Cerebellar cortex (tissue), 1 donor: Measurements from ENCODE around the gene RGS9.
A peak's percentile ranks its signal among the peaks of the same experiment; 100 is the strongest.

ENCODE experiments used
- DNase-seq: peaks from one replicate; pipeline ENCODE4 v3.0.0-alpha.2; 2015; ENCODE audit warnings: low spot score

Gene RGS9

GRCh38 chr17:65219124-65219523 is 82.0 kb downstream of the RGS9 start:
- DNase-seq, result no peak

GRCh38 chr17:65219707-65220106 is 82.5 kb downstream of the RGS9 start:
- DNase-seq, result no peak

- DNase-seq, result no peak
Measured at GRCh38 chr17:65220732-65221131, 83.6 kb downstream of the RGS9 start.

GRCh38 chr17:65222214-65222738 is 85.1 kb downstream of the RGS9 start:
- no peak for DNase-seq

GRCh38 chr17:65225061-65225460 is 87.9 kb downstream of the RGS9 start:
- DNase-seq, result no peak

GRCh38 chr17:65226227-65226626 is 89.1 kb downstream of the RGS9 start:
- DNase-seq, result no peak

- no peak for DNase-seq
Measured at GRCh38 chr17:65227637-65228036, 90.5 kb downstream of the RGS9 start.

- DNase-seq, result no peak
Measured at GRCh38 chr17:65228287-65228686, 91.1 kb downstream of the RGS9 start.

- no peak for DNase-seq
Measured at GRCh38 chr17:65228734-65229620, 91.8 kb downstream of the RGS9 start.

- no peak for DNase-seq
Measured at GRCh38 chr17:65229621-65229995, 92.4 kb downstream of the RGS9 start.

- no peak for DNase-seq
Measured at GRCh38 chr17:65230040-65230439, 92.9 kb downstream of the RGS9 start.

GRCh38 chr17:65231086-65231485 is 93.9 kb downstream of the RGS9 start:
- peak; percentile 3 for DNase-seq

- DNase-seq, result peak; percentile 63
Measured at GRCh38 chr17:65231662-65232335, 94.6 kb downstream of the RGS9 start.

GRCh38 chr17:65235284-65235683 is 98.1 kb downstream of the RGS9 start:
- no peak for DNase-seq

GRCh38 chr17:65236321-65236720 is 99.2 kb downstream of the RGS9 start:
- no peak for DNase-seq

GRCh38 chr17:65243838-65244625 is 106.9 kb downstream of the RGS9 start:
- DNase-seq, result peak; percentile 5

- DNase-seq, result no peak
Measured at GRCh38 chr17:65246252-65246651, 109.1 kb downstream of the RGS9 start.

- DNase-seq, result no peak
Measured at GRCh38 chr17:65249774-65250173, 112.6 kb downstream of the RGS9 start.

- DNase-seq, result no peak
Measured at GRCh38 chr17:65254166-65254565, 117.0 kb downstream of the RGS9 start.

GRCh38 chr17:65259281-65259680 is 122.1 kb downstream of the RGS9 start:
- no peak for DNase-seq

GRCh38 chr17:65259696-65260485 is 122.7 kb downstream of the RGS9 start:
- DNase-seq, result no peak

GRCh38 chr17:65260626-65261025 is 123.5 kb downstream of the RGS9 start:
- DNase-seq, result no peak
